HepG2 (cell line): ENCODE results near the gene MEI1. TPM values are rescaled to one million over a fixed set of nuclear protein-coding genes. Genes with fewer than 3 reads are reported as not detected.

Source experiments
- ATAC-seq: fragments of 200-7000 bp; cut with Tn5 transposase; 3 replicates; pipeline ENCODE4 v1.9.1; 2020; ENCODE audit warnings: mild to moderate bottlenecking, moderate library complexity
- BruUV-seq: library from RNA; stranded (reverse); fragments of 400-500 nt; replicated peaks from 2 replicates; lab custom pipeline; 2021; lab: Mats Ljungman, UMichigan
- CTCF ChIA-PET: fragments of 300-600 bp; formaldehyde crosslinking; extraction: SDS; loops from one replicate; lab custom pipeline; 2021; ENCODE audit warnings: low total read pairs, inconsistent platforms, low intra/inter-chr PET ratio; lab: Yijun Ruan, JAX
- POLR2A ChIA-PET: fragments of 350-600 bp; sonication (Branson Sonifier 250); formaldehyde crosslinking; loops from one replicate; lab custom pipeline; 2020; ENCODE audit warnings: antibody characterized with exemption, inconsistent platforms; lab: Yijun Ruan, JAX
- DNase-seq: peaks from one replicate; pipeline ENCODE4 v3.0.0-alpha.2; 2015; ENCODE audit warnings: low spot score
- FAIRE-seq: peaks from 3 replicates; lab custom pipeline; 2011; peaks lifted over from hg19 to GRCh38; lab: Jason Lieb, UNC
- H2AFZ ChIP-seq: one replicate; pipeline ENCODE4 v1.6.1; 2011; ENCODE audit warnings: low read length, inconsistent platforms
- H3K27ac ChIP-seq: fragments of 300-600 bp; 3 replicates; pipeline ENCODE4 v1.8.0; 2011; ENCODE audit warnings: mixed run types, mild to moderate bottlenecking, mixed read lengths, low read length, inconsistent platforms; ENCODE audit not compliant: insufficient read depth; ENCODE audit errors: extremely low read length
- H3K27me3 ChIP-seq, 2 experiments: fragments of 200-600 bp in 1 of 2; 2 replicates in 1 of 2; 3 replicates in 1 of 2; pipeline versions ENCODE4 v1.6.0 to v1.8.0; 2011; ENCODE audit warnings: low read length in 2 of 2, mild to moderate bottlenecking in 2 of 2, moderate library complexity in 2 of 2, inconsistent platforms in 1 of 2; ENCODE audit not compliant: insufficient read depth in 2 of 2, control insufficient read depth in 1 of 2
- H3K36me3 ChIP-seq, 2 experiments: fragments of 200-600 bp in 1 of 2; replicated peaks in 1 of 2; 2 replicates in 1 of 2; 3 replicates in 1 of 2; pipeline versions ENCODE4 v1.5.1 to v1.8.0; 2011; ENCODE audit warnings: low read length in 2 of 2, inconsistent platforms in 1 of 2; ENCODE audit not compliant: insufficient read depth in 2 of 2, control insufficient read depth in 1 of 2
- H3K4me1 ChIP-seq: 2 replicates; pipeline ENCODE4 v1.5.1; 2012; ENCODE audit warnings: low read length, inconsistent platforms; ENCODE audit not compliant: insufficient read depth
- H3K4me2 ChIP-seq: 2 replicates; pipeline ENCODE4 v1.6.0; 2011; ENCODE audit warnings: low read depth, low read length, inconsistent platforms
- H3K4me3 ChIP-seq, 3 experiments: fragments of 200-600 bp in 1 of 3; sonication (generic), shearing (Covaris generic) in 1 of 3; replicated peaks in 1 of 3; 2 replicates each; pipeline ENCODE4 v1.5.1; 2011 to 2016; ENCODE audit warnings: low read length in 3 of 3, inconsistent platforms in 2 of 3, low read depth in 2 of 3, mild to moderate bottlenecking in 2 of 3, control low read depth in 1 of 3, mixed read lengths in 1 of 3; ENCODE audit not compliant: insufficient read depth in 1 of 3
- H3K79me2 ChIP-seq: one replicate; pipeline ENCODE4 v1.6.1; 2011; ENCODE audit warnings: low read length, inconsistent platforms; ENCODE audit not compliant: insufficient read depth
- H3K9ac ChIP-seq: 2 replicates; pipeline ENCODE4 v1.6.0; 2011; ENCODE audit warnings: mild to moderate bottlenecking, low read depth, low read length, inconsistent platforms; ENCODE audit not compliant: insufficient read depth
- H3K9me3 ChIP-seq: 2 replicates; pipeline ENCODE4 v1.5.1; 2012; ENCODE audit warnings: mild to moderate bottlenecking, low read length
- H4K20me1 ChIP-seq: 2 replicates; pipeline ENCODE4 v1.6.0; 2011; ENCODE audit warnings: inconsistent platforms, mild to moderate bottlenecking, low read length, moderate library complexity; ENCODE audit not compliant: insufficient read depth
- AGO2 ChIP-seq: fragments of 200-400 bp; formaldehyde crosslinking; optimal IDR thresholded peaks from 2 replicates; pipeline ENCODE3; 2017; ENCODE audit warnings: mild to moderate bottlenecking, low read depth, low read length, moderate library complexity
- ETV5 ChIP-seq: IDR thresholded peaks from 2 replicates; pipeline ENCODE4 v1.6.1; 2018; ENCODE audit warnings: missing biosample characterization, missing genetic modification reagents, inconsistent platforms, borderline replicate concordance
- PTBP1 ChIP-seq: fragments of 200-400 bp; formaldehyde crosslinking; IDR thresholded peaks from 2 replicates; pipeline ENCODE4 v1.6.1; 2018; ENCODE audit warnings: low read length, low read depth; ENCODE audit not compliant: poor library complexity, severe bottlenecking
- TGIF2 ChIP-seq: IDR thresholded peaks from 2 replicates; pipeline ENCODE4 v1.6.1; 2016; ENCODE audit warnings: control low read depth, missing compliant biosample characterization
- ZBTB42 ChIP-seq: sonication (generic); formaldehyde crosslinking; IDR thresholded peaks from 2 replicates; pipeline ENCODE4 v1.5.0; 2020; ENCODE audit warnings: mild to moderate bottlenecking, missing genetic modification reagents
- ZNF788 ChIP-seq: sonication (generic); formaldehyde crosslinking; IDR thresholded peaks from 2 replicates; pipeline ENCODE4 v1.5.0; 2020; ENCODE audit warnings: mild to moderate bottlenecking, missing genetic modification reagents, borderline replicate concordance
- WGBS: methylation state at CpG from one replicate; pipeline ENCODE4 v1.1.6; 2017; ENCODE audit warnings: low lambda C conversion rate; 5-methylcytosine and 5-hydroxymethylcytosine counted together
- in situ Hi-C: cut with HindIII; loops from 2 replicates; pipeline ENCODE4 v1.10.0; 2017; ENCODE audit warnings: low pct_unique_long_range_greater_than_20kb; ENCODE audit not compliant: extremely low pct_ligation_motif_present
- intact Hi-C: fragments of 100-400 bp; cut with micrococcal nuclease; formaldehyde crosslinking; loops from one replicate; pipeline ENCODE4 v1.10.0; 2022; ENCODE audit not compliant: unreplicated experiment
- polyA plus RNA-seq, 8 experiments: library from polyadenylated mRNA; depleted of rRNA in 3 of 8; stranded (reverse) in 7 of 8; unstranded in 1 of 8; fragments of >200 nt; fragmentation: Illumina TruSeq in 4 of 8; extraction: Trizol in 4 of 8; gene quantifications; 2 replicates each; pipeline versions ENCODE4 v1.2.1 to v1.2.3, GENCODE V29; 2011 to 2016; ENCODE audit warnings: low read depth in 4 of 8, missing spikeins in 1 of 8, mixed read lengths in 1 of 8; ENCODE audit not compliant: insufficient read depth in 1 of 8
- total RNA-seq, 5 experiments: library from RNA; depleted of rRNA; stranded (reverse); fragments of >200 nt; fragmentation: Illumina TruSeq; extraction: Trizol; gene quantifications; 2 replicates each; pipeline ENCODE4 v1.2.3, GENCODE V29; 2016; ENCODE audit warnings: low read depth in 1 of 5
- TF ChIP-seq, protein P1 (sequence below): sonication (generic); formaldehyde crosslinking; IDR thresholded peaks from 2 replicates; pipeline ENCODE4 v1.8.0; 2022; ENCODE audit warnings: missing genetic modification reagents, mild to moderate bottlenecking, inconsistent platforms, borderline replicate concordance
- TF ChIP-seq, protein P2 (sequence below): sonication (generic); formaldehyde crosslinking; IDR thresholded peaks from 2 replicates; pipeline ENCODE4 v1.5.1; 2020; ENCODE audit warnings: missing genetic modification reagents, mild to moderate bottlenecking, borderline replicate concordance

Gene MEI1
- total and polyA plus RNA-seq, 2 of the 13 experiments (the other 11 are each of a cell fraction or from before 2014, with no cell fraction given): 0.75 to 1.9 TPM

DNA sequence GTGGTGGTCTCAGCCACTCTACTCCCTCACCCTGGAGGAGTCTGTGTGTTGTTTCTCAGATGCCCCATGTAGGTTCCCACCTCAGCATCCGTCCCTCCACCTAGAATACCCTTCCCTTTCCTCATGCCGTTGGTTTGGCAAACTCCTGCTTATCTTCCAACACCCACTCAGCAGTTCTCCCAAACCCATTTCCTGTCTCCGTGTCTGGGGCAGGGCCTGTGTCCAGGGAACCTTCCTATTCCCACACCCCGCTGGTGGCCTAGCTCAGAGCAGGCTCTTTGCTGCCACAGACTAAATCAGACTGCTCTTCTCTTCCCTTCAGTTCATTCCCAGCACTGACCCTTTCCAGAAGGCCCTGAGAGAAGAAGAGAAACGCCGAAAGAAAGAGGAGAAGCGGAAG lies 126.1 kb downstream of the MEI1 start (continued):
- TF ChIP-seq, protein P1, sequence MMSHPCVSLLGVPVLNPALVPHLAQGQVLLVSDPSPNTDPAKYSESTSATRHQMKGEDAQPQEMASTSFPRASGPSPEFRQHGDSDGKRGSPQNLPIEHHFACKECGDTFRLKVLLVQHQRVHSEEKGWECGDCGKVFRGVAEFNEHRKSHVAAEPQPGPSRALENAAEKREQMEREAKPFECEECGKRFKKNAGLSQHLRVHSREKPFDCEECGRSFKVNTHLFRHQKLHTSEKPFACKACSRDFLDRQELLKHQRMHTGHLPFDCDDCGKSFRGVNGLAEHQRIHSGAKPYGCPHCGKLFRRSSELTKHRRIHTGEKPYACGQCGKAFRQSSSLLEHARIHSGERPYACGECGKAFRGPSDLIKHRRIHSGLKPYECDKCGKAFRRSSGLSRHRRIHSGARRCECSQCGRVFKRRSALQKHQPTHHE (CRISPR knock-in tag): no peak
- TF ChIP-seq, all 625 proteins: peak for 0

DNA sequence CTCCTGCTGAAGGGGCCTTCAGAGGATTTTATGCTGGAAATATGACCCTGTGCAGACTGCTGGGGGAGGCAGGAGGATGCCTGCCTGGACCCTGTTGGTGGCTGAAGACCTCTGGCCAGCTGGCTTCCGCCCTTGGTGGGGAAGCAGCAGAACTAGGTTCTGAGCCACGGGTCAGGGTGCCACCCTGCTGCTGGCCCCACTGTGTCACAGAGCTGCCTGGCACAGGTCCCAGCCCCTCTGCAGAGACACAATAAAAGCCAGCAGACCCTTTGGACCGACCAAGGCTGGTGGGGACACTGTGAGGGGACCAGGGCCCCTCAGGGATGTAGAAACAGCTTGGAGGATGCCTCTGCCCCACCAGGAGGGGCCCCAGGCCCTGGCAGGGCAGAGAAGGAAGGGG lies 126.7 kb downstream of the MEI1 start:
- Histone ChIP-seq H3K9ac (no peak overlapping the region), H3K4me3 (no peak overlapping the region), H3K27me3 (no peaks in the 10 kb centered on the region), H3K9me3 (no peaks in the 10 kb centered on the region), H3K36me3 (peaks cover 1 to 20% of the 10 kb centered on the region in 2 experiments; a peak in 1 of 5 replicates), H3K4me2 (no peak overlapping the region), H3K4me1 (peaks cover 10% of the 10 kb centered on the region; the same call in 1 of the 2 replicates), H3K79me2 (no peaks in the 10 kb centered on the region), H3K27ac (peak overlapping the region; percentile 28), H2AFZ (no peak overlapping the region), H4K20me1 (no peaks in the 10 kb centered on the region)
- BruUV-seq: no TSS peak
- in situ Hi-C loops: no loop called here
- no peak for ATAC-seq
- FAIRE-seq: no peak
- no peak for DNase-seq
- WGBS: no CpG with 5 or more reads among the region's 3 CpGs
- POLR2A ChIA-PET: interaction anchor here (1.5 kb wide), 1 partner anchor 25 kb away, joined by 3 read pairs; the partner anchor contains the start of gene CCDC134
- CTCF ChIA-PET: no interaction called here
- intact Hi-C loops: no loop called here
- TF ChIP-seq AGO2: peak; percentile 30
- TF ChIP-seq ETV5 (CRISPR knock-in tag): no peak
- TF ChIP-seq, protein P2, sequence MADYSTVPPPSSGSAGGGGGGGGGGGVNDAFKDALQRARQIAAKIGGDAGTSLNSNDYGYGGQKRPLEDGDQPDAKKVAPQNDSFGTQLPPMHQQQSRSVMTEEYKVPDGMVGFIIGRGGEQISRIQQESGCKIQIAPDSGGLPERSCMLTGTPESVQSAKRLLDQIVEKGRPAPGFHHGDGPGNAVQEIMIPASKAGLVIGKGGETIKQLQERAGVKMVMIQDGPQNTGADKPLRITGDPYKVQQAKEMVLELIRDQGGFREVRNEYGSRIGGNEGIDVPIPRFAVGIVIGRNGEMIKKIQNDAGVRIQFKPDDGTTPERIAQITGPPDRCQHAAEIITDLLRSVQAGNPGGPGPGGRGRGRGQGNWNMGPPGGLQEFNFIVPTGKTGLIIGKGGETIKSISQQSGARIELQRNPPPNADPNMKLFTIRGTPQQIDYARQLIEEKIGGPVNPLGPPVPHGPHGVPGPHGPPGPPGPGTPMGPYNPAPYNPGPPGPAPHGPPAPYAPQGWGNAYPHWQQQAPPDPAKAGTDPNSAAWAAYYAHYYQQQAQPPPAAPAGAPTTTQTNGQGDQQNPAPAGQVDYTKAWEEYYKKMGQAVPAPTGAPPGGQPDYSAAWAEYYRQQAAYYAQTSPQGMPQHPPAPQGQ (CRISPR knock-in tag): no peak
- TF ChIP-seq PTBP1: no peak
- TF ChIP-seq ZBTB42 (CRISPR knock-in tag): no peak
- TF ChIP-seq TGIF2 (CRISPR knock-in tag): no peak
- no peak for TF ChIP-seq ZNF788 (CRISPR knock-in tag)
